Measurements from ENCODE around the gene EHMT1. TPM values are rescaled to one million over a fixed set of nuclear protein-coding genes. Genes with fewer than 3 reads are reported as not detected.

Gene EHMT1
- total RNA-seq, 1 experiment from 2014 or later: 63.9 TPM

DNA sequence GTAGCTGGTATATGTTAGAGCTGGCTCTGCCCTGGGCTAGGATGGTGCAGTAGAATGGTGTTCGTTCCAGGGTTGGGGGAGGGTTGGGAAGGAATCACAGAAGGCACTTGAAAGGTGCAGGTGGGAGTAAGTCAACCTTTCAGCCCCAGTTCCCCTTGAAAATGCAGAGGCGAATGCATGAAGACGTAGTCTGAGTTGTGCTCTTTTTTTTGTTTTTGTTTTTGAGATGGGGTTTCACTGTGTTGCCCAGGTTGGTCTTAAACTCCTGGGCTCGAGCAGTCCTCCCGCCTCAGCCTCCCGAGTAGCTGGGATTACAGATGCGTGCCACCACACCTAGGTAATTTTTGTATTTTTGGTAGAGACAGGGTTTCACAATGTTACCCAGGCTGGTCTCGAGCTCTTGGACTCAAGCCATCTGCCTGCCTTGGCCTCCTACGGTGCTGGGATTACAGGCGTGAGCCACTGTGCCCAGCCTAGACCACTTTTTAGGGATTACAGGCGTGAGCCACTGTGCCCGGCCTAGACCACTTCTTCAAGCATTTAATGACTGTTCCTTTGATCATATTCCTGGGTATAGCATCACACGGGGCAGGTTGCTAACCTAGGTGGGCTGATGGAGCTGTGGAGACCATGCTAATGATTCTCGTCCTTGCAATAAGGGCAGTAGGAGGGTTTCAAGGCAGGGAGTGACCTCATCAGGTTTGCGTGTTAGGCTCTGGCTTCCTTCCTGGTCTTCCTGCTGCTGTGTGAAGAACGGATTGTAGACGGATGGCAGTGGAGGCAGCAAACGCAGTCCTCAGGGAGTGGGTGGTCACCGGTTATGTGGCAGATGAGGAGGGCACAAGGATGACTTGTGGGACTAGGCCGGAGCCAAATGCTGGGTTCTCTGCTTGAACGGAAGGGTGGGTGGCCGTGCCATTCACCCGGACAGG lies 13.7 kb downstream of the EHMT1 start:
- ATAC-seq: no peak
- intact Hi-C loops (cut with micrococcal nuclease; ENCODE audit: unreplicated experiment): no loop called here
- CTCF ChIA-PET: no interaction called here
- H3K36me3 ChIP-seq (ENCODE audit: control insufficient read depth, insufficient read depth, low read length): no peaks in the 10 kb centered on the region
- no TSS peak for BruUV-seq (replicated peaks)
- H3K27ac ChIP-seq (ENCODE audit: low read length): no peak overlapping the region
- no peak overlapping the region for H3K4me3 ChIP-seq (ENCODE audit: low read depth in 2 of 2, low read length in 2 of 2)
- TF ChIP-seq TCF7L2 (IDR thresholded peaks at IDR 0.05; ENCODE audit: low read depth, low read length) (no peak), POLR2AphosphoS5 (IDR thresholded peaks at IDR 0.05; ENCODE audit: low read depth, low read length) (no peak), SIN3A (IDR thresholded peaks at IDR 0.05; ENCODE audit: borderline replicate concordance, insufficient read depth, low read depth, low read length) (no peak)
- TF ChIP-seq, protein P1, sequence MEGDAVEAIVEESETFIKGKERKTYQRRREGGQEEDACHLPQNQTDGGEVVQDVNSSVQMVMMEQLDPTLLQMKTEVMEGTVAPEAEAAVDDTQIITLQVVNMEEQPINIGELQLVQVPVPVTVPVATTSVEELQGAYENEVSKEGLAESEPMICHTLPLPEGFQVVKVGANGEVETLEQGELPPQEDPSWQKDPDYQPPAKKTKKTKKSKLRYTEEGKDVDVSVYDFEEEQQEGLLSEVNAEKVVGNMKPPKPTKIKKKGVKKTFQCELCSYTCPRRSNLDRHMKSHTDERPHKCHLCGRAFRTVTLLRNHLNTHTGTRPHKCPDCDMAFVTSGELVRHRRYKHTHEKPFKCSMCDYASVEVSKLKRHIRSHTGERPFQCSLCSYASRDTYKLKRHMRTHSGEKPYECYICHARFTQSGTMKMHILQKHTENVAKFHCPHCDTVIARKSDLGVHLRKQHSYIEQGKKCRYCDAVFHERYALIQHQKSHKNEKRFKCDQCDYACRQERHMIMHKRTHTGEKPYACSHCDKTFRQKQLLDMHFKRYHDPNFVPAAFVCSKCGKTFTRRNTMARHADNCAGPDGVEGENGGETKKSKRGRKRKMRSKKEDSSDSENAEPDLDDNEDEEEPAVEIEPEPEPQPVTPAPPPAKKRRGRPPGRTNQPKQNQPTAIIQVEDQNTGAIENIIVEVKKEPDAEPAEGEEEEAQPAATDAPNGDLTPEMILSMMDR (IDR thresholded peaks at IDR 0.05): no peak
- TF ChIP-seq, protein P2, sequence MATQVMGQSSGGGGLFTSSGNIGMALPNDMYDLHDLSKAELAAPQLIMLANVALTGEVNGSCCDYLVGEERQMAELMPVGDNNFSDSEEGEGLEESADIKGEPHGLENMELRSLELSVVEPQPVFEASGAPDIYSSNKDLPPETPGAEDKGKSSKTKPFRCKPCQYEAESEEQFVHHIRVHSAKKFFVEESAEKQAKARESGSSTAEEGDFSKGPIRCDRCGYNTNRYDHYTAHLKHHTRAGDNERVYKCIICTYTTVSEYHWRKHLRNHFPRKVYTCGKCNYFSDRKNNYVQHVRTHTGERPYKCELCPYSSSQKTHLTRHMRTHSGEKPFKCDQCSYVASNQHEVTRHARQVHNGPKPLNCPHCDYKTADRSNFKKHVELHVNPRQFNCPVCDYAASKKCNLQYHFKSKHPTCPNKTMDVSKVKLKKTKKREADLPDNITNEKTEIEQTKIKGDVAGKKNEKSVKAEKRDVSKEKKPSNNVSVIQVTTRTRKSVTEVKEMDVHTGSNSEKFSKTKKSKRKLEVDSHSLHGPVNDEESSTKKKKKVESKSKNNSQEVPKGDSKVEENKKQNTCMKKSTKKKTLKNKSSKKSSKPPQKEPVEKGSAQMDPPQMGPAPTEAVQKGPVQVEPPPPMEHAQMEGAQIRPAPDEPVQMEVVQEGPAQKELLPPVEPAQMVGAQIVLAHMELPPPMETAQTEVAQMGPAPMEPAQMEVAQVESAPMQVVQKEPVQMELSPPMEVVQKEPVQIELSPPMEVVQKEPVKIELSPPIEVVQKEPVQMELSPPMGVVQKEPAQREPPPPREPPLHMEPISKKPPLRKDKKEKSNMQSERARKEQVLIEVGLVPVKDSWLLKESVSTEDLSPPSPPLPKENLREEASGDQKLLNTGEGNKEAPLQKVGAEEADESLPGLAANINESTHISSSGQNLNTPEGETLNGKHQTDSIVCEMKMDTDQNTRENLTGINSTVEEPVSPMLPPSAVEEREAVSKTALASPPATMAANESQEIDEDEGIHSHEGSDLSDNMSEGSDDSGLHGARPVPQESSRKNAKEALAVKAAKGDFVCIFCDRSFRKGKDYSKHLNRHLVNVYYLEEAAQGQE (IDR thresholded peaks at IDR 0.05; ENCODE audit: insufficient read depth in 1 of 2, low read depth in 2 of 2, low read length in 1 of 2): no peak
- no peak for DNase-seq (ENCODE audit: low read depth, low spot score)
- POLR2A ChIA-PET: no interaction called here
- H3K27me3 ChIP-seq (ENCODE audit: control insufficient read depth, insufficient read depth, low read length): no peaks in the 10 kb centered on the region
- in situ Hi-C loops (cut with HindIII; ENCODE audit: low pct_unique_long_range_greater_than_20kb, low sequenced_read_pairs): no loop called here
- no peaks in the 10 kb centered on the region for H3K9me3 ChIP-seq (ENCODE audit: control insufficient read depth, insufficient read depth, low read depth, low read length)
- peaks cover 3% of the 10 kb centered on the region; the same call in 1 of the 2 replicates for H3K4me1 ChIP-seq (ENCODE audit: control insufficient read depth, insufficient read depth, low read length)

DNA sequence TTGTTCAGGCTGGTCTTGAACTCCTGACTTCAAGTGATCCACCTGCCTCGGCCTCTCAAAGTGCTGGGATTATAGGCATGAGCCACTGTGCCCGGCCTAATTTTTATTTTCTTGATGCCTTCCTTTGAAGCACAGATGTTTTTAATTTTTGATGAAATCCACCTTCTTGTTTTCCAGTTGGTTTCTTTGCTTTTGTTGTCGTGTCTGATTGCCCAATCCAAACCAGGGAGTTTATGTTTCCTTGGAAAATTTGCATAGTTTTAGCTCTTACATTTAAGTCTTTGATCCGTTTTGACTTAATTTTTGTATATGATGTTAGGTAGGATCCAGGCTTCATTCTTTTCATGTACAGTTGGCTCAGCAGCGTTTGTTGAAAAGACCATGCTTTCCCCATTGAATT lies 15.2 kb downstream of the EHMT1 start:
- Histone ChIP-seq H3K4me3 (ENCODE audit: low read depth in 2 of 2, low read length in 2 of 2) (no peak overlapping the region), H3K27me3 (ENCODE audit: control insufficient read depth, insufficient read depth, low read length) (no peaks in the 10 kb centered on the region), H3K27ac (ENCODE audit: low read length) (no peak overlapping the region), H3K4me1 (ENCODE audit: control insufficient read depth, insufficient read depth, low read length) (peaks cover 3% of the 10 kb centered on the region; the same call in 1 of the 2 replicates), H3K36me3 (ENCODE audit: control insufficient read depth, insufficient read depth, low read length) (no peaks in the 10 kb centered on the region), H3K9me3 (ENCODE audit: control insufficient read depth, insufficient read depth, low read depth, low read length) (no peaks in the 10 kb centered on the region)
- intact Hi-C loops (cut with micrococcal nuclease; ENCODE audit: unreplicated experiment): no loop called here
- no peak for ATAC-seq
- no peak for DNase-seq (ENCODE audit: low read depth, low spot score)
- no peak for TF ChIP-seq POLR2AphosphoS5 (IDR thresholded peaks at IDR 0.05; ENCODE audit: low read depth, low read length)
- no peak for TF ChIP-seq SIN3A (IDR thresholded peaks at IDR 0.05; ENCODE audit: borderline replicate concordance, insufficient read depth, low read depth, low read length)
- TF ChIP-seq, protein P2 (IDR thresholded peaks at IDR 0.05; ENCODE audit: insufficient read depth in 1 of 2, low read depth in 2 of 2, low read length in 1 of 2): no peak
- TF ChIP-seq, protein P1 (IDR thresholded peaks at IDR 0.05): no peak
- TF ChIP-seq TCF7L2 (IDR thresholded peaks at IDR 0.05; ENCODE audit: low read depth, low read length): no peak
- ChIA-PET CTCF (no interaction called here), POLR2A (no interaction called here)
- in situ Hi-C loops (cut with HindIII; ENCODE audit: low pct_unique_long_range_greater_than_20kb, low sequenced_read_pairs): no loop called here
- no TSS peak for BruUV-seq (replicated peaks)

Data from Panc1 (cell line).